DND-41 (cell line): ENCODE data around the gene FCAMR.

Source experiments
- ATAC-seq: fragments of 200-7000 bp; cut with Tn5 transposase; 3 replicates; pipeline ENCODE4 v1.9.1; 2021; ENCODE audit warnings: low read depth; ENCODE audit not compliant: insufficient read depth
- DNase-seq: peaks from one replicate; pipeline ENCODE4 v3.0.0-alpha.2; 2020
- H2AFZ ChIP-seq: 2 replicates; pipeline ENCODE4 v1.6.0; 2012; ENCODE audit warnings: low read depth, low read length
- H3K27ac ChIP-seq: 2 replicates; pipeline ENCODE4 v1.5.1; 2012; ENCODE audit warnings: low read length, inconsistent platforms
- H3K27me3 ChIP-seq: fragments of 200-600 bp; sonication (generic); 2 replicates; pipeline ENCODE4 v1.6.0; 2012; ENCODE audit warnings: low read length, mild to moderate bottlenecking, inconsistent platforms; ENCODE audit not compliant: insufficient read depth, poor library complexity
- H3K36me3 ChIP-seq: 2 replicates; pipeline ENCODE4 v1.5.1; 2012; ENCODE audit warnings: low read length, inconsistent platforms; ENCODE audit not compliant: insufficient read depth
- H3K4me1 ChIP-seq: 2 replicates; pipeline ENCODE4 v1.5.1; 2012; ENCODE audit warnings: mild to moderate bottlenecking, low read length; ENCODE audit not compliant: insufficient read depth
- H3K4me2 ChIP-seq: 2 replicates; pipeline ENCODE4 v1.6.0; 2012; ENCODE audit warnings: mild to moderate bottlenecking, moderate library complexity, low read length, inconsistent platforms; ENCODE audit not compliant: insufficient read depth
- H3K4me3 ChIP-seq, 2 experiments: fragments of 200-600 bp in 1 of 2; shearing (Covaris generic) in 1 of 2; 2 replicates each; pipeline ENCODE4 v1.5.1; 2012 to 2016; ENCODE audit warnings: inconsistent platforms in 2 of 2, low read length in 2 of 2, mild to moderate bottlenecking in 2 of 2, low read depth in 1 of 2, moderate library complexity in 1 of 2
- H3K79me2 ChIP-seq: 2 replicates; pipeline ENCODE4 v1.6.0; 2012; ENCODE audit warnings: low read length, inconsistent platforms; ENCODE audit not compliant: insufficient read depth
- H3K9ac ChIP-seq: 2 replicates; pipeline ENCODE4 v1.6.0; 2012; ENCODE audit warnings: low read depth, mild to moderate bottlenecking, inconsistent platforms, low read length, moderate library complexity
- H3K9me3 ChIP-seq: 2 replicates; pipeline ENCODE4 v1.5.1; 2012; ENCODE audit warnings: low read length, moderate library complexity, mild to moderate bottlenecking, inconsistent platforms; ENCODE audit not compliant: insufficient read depth, severe bottlenecking
- H4K20me1 ChIP-seq: 2 replicates; pipeline ENCODE4 v1.6.0; 2012; ENCODE audit warnings: low read length; ENCODE audit not compliant: insufficient read depth
- EZH2 ChIP-seq: IDR thresholded peaks from 3 replicates; pipeline ENCODE4 v1.6.1; 2012; ENCODE audit warnings: borderline replicate concordance, low read depth, mild to moderate bottlenecking, moderate library complexity, low read length, inconsistent platforms; ENCODE audit not compliant: severe bottlenecking
- TF ChIP-seq, protein P1 (sequence below): IDR thresholded peaks from 2 replicates; pipeline ENCODE4 v1.5.1; 2012; ENCODE audit warnings: borderline replicate concordance, low read length, moderate library complexity, mild to moderate bottlenecking; ENCODE audit not compliant: poor library complexity, severe bottlenecking; ENCODE audit errors: extremely low read depth

The FCAMR gene

DNA sequence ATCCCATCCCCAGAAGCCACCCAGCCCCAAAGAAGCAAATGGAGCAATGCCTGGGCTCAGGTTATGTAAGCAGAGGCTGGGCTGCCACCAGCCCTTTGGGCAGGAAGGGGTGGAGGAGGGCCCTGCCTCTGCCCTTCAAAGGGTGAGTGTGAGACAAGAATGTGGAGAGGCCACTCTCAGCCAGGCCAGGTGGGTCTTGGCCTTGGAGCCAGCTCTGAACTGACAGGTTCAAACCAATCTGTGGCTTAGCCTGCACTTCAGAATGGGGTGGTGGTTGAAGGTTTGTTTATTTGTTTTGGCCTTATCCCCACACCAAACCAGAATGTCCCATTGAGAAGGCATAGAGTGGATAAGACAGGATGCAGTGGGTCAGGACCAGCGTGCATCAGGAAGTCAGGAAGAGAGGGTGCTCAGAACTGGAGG is 32.5 kb upstream of the FCAMR start:
- Histone ChIP-seq H3K4me2 (no peak overlapping the region), H3K36me3 (no peaks in the 10 kb centered on the region), H3K9ac (no peak overlapping the region), H2AFZ (no peak overlapping the region), H3K27ac (no peak overlapping the region), H3K4me1 (no peaks in the 10 kb centered on the region), H3K79me2 (no peaks in the 10 kb centered on the region), H3K4me3 (no peak overlapping the region), H3K9me3 (no peaks in the 10 kb centered on the region), H3K27me3 (peaks cover 6% of the 10 kb centered on the region), H4K20me1 (no peaks in the 10 kb centered on the region)
- ATAC-seq = no peak
- TF ChIP-seq, protein P1, sequence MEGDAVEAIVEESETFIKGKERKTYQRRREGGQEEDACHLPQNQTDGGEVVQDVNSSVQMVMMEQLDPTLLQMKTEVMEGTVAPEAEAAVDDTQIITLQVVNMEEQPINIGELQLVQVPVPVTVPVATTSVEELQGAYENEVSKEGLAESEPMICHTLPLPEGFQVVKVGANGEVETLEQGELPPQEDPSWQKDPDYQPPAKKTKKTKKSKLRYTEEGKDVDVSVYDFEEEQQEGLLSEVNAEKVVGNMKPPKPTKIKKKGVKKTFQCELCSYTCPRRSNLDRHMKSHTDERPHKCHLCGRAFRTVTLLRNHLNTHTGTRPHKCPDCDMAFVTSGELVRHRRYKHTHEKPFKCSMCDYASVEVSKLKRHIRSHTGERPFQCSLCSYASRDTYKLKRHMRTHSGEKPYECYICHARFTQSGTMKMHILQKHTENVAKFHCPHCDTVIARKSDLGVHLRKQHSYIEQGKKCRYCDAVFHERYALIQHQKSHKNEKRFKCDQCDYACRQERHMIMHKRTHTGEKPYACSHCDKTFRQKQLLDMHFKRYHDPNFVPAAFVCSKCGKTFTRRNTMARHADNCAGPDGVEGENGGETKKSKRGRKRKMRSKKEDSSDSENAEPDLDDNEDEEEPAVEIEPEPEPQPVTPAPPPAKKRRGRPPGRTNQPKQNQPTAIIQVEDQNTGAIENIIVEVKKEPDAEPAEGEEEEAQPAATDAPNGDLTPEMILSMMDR = no peak
- TF ChIP-seq EZH2 = no peak
- no peak for DNase-seq

DNA sequence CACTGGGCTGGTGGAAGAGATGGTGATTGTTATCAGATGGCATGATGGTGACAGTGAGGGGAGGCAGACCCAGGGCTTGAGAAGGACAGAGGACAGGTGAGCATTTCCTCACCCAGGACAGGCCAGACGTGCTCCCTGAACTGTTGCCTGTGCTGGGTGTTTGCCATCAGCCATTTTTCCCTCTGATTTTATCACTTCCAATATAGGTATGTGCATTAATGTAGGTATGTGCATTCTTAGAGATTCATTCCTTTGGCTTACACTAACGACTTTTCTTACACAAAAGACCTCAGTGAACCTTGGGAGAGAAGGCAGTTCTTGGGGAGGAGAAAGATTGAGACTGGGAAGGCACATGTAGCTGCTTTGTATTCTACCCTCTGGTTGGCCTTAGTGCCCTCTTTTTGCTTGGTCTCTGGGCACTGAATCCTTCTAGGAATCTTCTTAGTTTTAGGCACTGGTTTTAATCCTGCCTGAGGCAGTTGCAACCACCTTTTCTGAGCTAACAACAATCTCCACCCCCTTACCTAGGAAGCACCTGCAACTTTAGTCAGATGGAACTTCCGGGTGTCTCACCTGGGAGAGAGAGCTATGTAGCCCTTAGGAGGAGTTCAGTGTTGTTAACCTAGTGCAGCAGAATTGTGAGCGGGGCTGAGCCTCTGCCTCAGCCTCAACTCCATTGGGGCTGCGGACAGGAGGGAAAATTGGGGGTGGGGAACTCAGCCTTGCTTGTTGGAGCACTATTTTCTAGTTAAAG is 31.4 kb upstream of the FCAMR start:
- no peak overlapping the region for H3K4me2 ChIP-seq

GRCh38 chr1:207000651-207001291 is 30.5 kb upstream of the FCAMR start:
- Histone ChIP-seq H4K20me1 (no peaks in the 10 kb centered on the region), H3K9ac (no peak overlapping the region), H3K27me3 (peaks cover 6% of the 10 kb centered on the region), H3K4me2 (no peak overlapping the region), H3K27ac (no peak overlapping the region), H3K4me3 (no peak overlapping the region), H3K79me2 (no peaks in the 10 kb centered on the region), H2AFZ (no peak overlapping the region), H3K4me1 (no peaks in the 10 kb centered on the region), H3K9me3 (no peaks in the 10 kb centered on the region), H3K36me3 (no peaks in the 10 kb centered on the region)
- ATAC-seq = no peak
- DNase-seq = no peak
- TF ChIP-seq, protein P1 = no peak
- no peak for TF ChIP-seq EZH2

More for the DNA sequence above, 31.4 kb upstream of the FCAMR start:
- TF ChIP-seq, protein P1 = no peak
- no peak for TF ChIP-seq EZH2
- Histone ChIP-seq H4K20me1 (no peaks in the 10 kb centered on the region), H3K79me2 (no peaks in the 10 kb centered on the region), H3K36me3 (no peaks in the 10 kb centered on the region), H3K27ac (no peak overlapping the region), H3K9ac (no peak overlapping the region), H2AFZ (no peak overlapping the region), H3K9me3 (no peaks in the 10 kb centered on the region), H3K27me3 (peaks cover 6% of the 10 kb centered on the region), H3K4me1 (no peaks in the 10 kb centered on the region), H3K4me3 (no peak overlapping the region)
- DNase-seq = no peak
- no peak for ATAC-seq
